HCT116 (cell line): ENCODE measurements around the gene MEIOSIN. TPM values are rescaled to one million over a fixed set of nuclear protein-coding genes. Genes with fewer than 3 reads are reported as not detected.

Source experiments
- ATAC-seq: fragments of 200-7000 bp; cut with Tn5 transposase; 2 replicates; pipeline ENCODE4 v1.9.1; 2020; ENCODE audit warnings: mild to moderate bottlenecking, moderate library complexity
- BruUV-seq: library from RNA; stranded (reverse); fragments of 400-500 nt; replicated peaks from 2 replicates; lab custom pipeline; 2021; lab: Mats Ljungman, UMichigan
- CTCF ChIA-PET: fragments of 300-600 bp; sonication (Branson Sonifier 250); formaldehyde crosslinking; loops from one replicate; lab custom pipeline; 2021; ENCODE audit warnings: antibody characterized with exemption; lab: Charles Lee
- POLR2A ChIA-PET: fragments of 300-600, 350-600 bp; sonication (Branson Sonifier 250); formaldehyde crosslinking; loops from one replicate; lab custom pipeline; 2021; ENCODE audit warnings: antibody characterized with exemption; lab: Charles Lee
- RAD21 ChIA-PET, 2 experiments: fragments of 300-600 bp; sonication (Branson Sonifier 250); formaldehyde crosslinking; loops; one replicate each; lab custom pipeline; 2023; ENCODE audit warnings: low total read pairs in 2 of 2; ENCODE audit not compliant: uncharacterized antibody in 2 of 2, unreplicated experiment in 2 of 2, low non-redundant PET in 1 of 2; lab: Charles Lee
- DNase-seq: peaks from one replicate; pipeline ENCODE4 v3.0.0-alpha.2; 2010; ENCODE audit warnings: low read depth, low spot score
- H2AFZ ChIP-seq: fragments of 200-600 bp; shearing (Covaris generic), sonication (generic); 2 replicates; pipeline ENCODE4 v1.6.1; 2017; ENCODE audit warnings: low read depth, mixed run types, mixed read lengths, antibody characterized with exemption, low read length; ENCODE audit not compliant: poor library complexity, severe bottlenecking
- H3K27ac ChIP-seq: 2 replicates; pipeline ENCODE4 v1.5.1; 2012; ENCODE audit warnings: low read depth, low read length
- H3K27me3 ChIP-seq: fragments of 200-600 bp; sonication (generic); 2 replicates; pipeline ENCODE4 v1.6.1; 2016; ENCODE audit warnings: mixed run types, low read length, mixed read lengths; ENCODE audit not compliant: insufficient read depth
- H3K36me3 ChIP-seq, 2 experiments: fragments of 200-500 bp in 1 of 2; fragments of 200-600 bp in 1 of 2; sonication (Bioruptor generic) in 1 of 2; sonication (generic) in 1 of 2; 2 replicates each; pipeline versions ENCODE4 v1.5.1 to v1.6.1; 2014 to 2016; ENCODE audit warnings: low read length in 2 of 2, inconsistent platforms in 1 of 2, mixed read lengths in 1 of 2, mixed run types in 1 of 2; ENCODE audit not compliant: insufficient read depth in 2 of 2, control insufficient read depth in 1 of 2
- H3K4me1 ChIP-seq, 2 experiments: fragments of 200-600 bp in 1 of 2; sonication (generic) in 1 of 2; 2 replicates each; pipeline versions ENCODE4 v1.5.1 to v1.6.1; 2012 to 2017; ENCODE audit warnings: low read length in 2 of 2, inconsistent platforms in 1 of 2, mild to moderate bottlenecking in 1 of 2, mixed read lengths in 1 of 2, mixed run types in 1 of 2, moderate library complexity in 1 of 2; ENCODE audit not compliant: insufficient read depth in 2 of 2, control insufficient read depth in 1 of 2
- H3K4me2 ChIP-seq: fragments of 200-600 bp; sonication (generic); 2 replicates; pipeline ENCODE4 v1.6.1; 2017; ENCODE audit warnings: mixed run types, low read length, mixed read lengths
- H3K4me3 ChIP-seq, 2 experiments: fragments of 200-600 bp in 1 of 2; sonication (generic) in 1 of 2; replicated peaks in 1 of 2; 2 replicates each; pipeline ENCODE4 v1.5.1; 2011 to 2016; ENCODE audit warnings: low read length in 2 of 2, control low read depth in 1 of 2, low read depth in 1 of 2, mild to moderate bottlenecking in 1 of 2, mixed read lengths in 1 of 2, mixed run types in 1 of 2
- H3K79me2 ChIP-seq: fragments of 200-600 bp; sonication (generic); 2 replicates; pipeline ENCODE4 v1.6.1; 2017; ENCODE audit warnings: mild to moderate bottlenecking, mixed run types, low read length, moderate library complexity, mixed read lengths; ENCODE audit not compliant: insufficient read depth
- H3K9ac ChIP-seq: fragments of 200-600 bp; sonication (generic); 2 replicates; pipeline ENCODE4 v1.6.1; 2016; ENCODE audit warnings: low read length, mixed read lengths
- H3K9me2 ChIP-seq: fragments of 200-600 bp; sonication (generic), shearing (Covaris generic); 2 replicates; pipeline ENCODE4 v1.6.1; 2017; ENCODE audit warnings: mixed run types, mild to moderate bottlenecking, moderate library complexity; ENCODE audit not compliant: insufficient read depth
- H3K9me3 ChIP-seq, 2 experiments: fragments of 200-500 bp in 1 of 2; fragments of 200-600 bp in 1 of 2; sonication (Bioruptor generic) in 1 of 2; sonication (generic) in 1 of 2; 2 replicates each; pipeline ENCODE4 v1.6.1; 2014 to 2017; ENCODE audit warnings: low read length in 2 of 2, mixed read lengths in 2 of 2, inconsistent platforms in 1 of 2, low read depth in 1 of 2, mild to moderate bottlenecking in 1 of 2, mixed run types in 1 of 2, moderate library complexity in 1 of 2; ENCODE audit not compliant: control insufficient read depth in 1 of 2, insufficient read depth in 1 of 2
- H4K20me1 ChIP-seq: fragments of 200-600 bp; sonication (generic), shearing (Covaris generic); 2 replicates; pipeline ENCODE4 v1.6.1; 2017; ENCODE audit warnings: mixed run types, mild to moderate bottlenecking, moderate library complexity; ENCODE audit not compliant: insufficient read depth
- CBX3 ChIP-seq: IDR thresholded peaks from 2 replicates; pipeline ENCODE4 v1.6.1; 2012; ENCODE audit warnings: low read depth
- CEBPB ChIP-seq: IDR thresholded peaks from 2 replicates; pipeline ENCODE4 v1.6.1; 2012; ENCODE audit warnings: low read depth
- EGR1 ChIP-seq: IDR thresholded peaks from 2 replicates; pipeline ENCODE4 v1.6.1; 2012; ENCODE audit warnings: low read depth
- ELF1 ChIP-seq: IDR thresholded peaks from 2 replicates; pipeline ENCODE4 v1.6.1; 2012; ENCODE audit warnings: low read depth, borderline replicate concordance
- EZH2 ChIP-seq: fragments of 200-600 bp; sonication (generic); IDR thresholded peaks from 2 replicates; pipeline ENCODE4 v1.6.1; 2017; ENCODE audit warnings: antibody characterized with exemption, mixed run types
- FOSL1 ChIP-seq: IDR thresholded peaks from 2 replicates; pipeline ENCODE4 v1.6.1; 2012; ENCODE audit warnings: low read depth
- JUND ChIP-seq: IDR thresholded peaks from 2 replicates; pipeline ENCODE4 v1.6.1; 2012
- RAD21 ChIP-seq: IDR thresholded peaks from 2 replicates; pipeline ENCODE4 v1.6.1; 2012; ENCODE audit warnings: low read depth, mild to moderate bottlenecking
- SIN3A ChIP-seq: IDR thresholded peaks from 2 replicates; pipeline ENCODE4 v1.6.1; 2012; ENCODE audit warnings: low read depth
- SRF ChIP-seq: IDR thresholded peaks from 2 replicates; pipeline ENCODE4 v1.6.1; 2012; ENCODE audit warnings: low read depth
- TCF7L2 ChIP-seq: IDR thresholded peaks from 2 replicates; pipeline ENCODE4 v1.7.0; 2011; ENCODE audit warnings: borderline replicate concordance, inconsistent platforms; ENCODE audit not compliant: insufficient read depth, insufficient read length; ENCODE audit errors: extremely low read depth
- YY1 ChIP-seq: IDR thresholded peaks from 2 replicates; pipeline ENCODE4 v1.6.1; 2011; ENCODE audit warnings: low read length, low read depth, moderate library complexity, mild to moderate bottlenecking; ENCODE audit not compliant: insufficient replicate concordance; ENCODE audit errors: extremely low read depth
- ZFX ChIP-seq: fragments of 450-650 bp; IDR thresholded peaks from 2 replicates; pipeline ENCODE4 v1.6.1; 2017
- ZNF274 ChIP-seq: fragments of 200-500 bp; sonication (Bioruptor generic); IDR thresholded peaks from 2 replicates; pipeline ENCODE4 v1.6.1; 2014; ENCODE audit warnings: mild to moderate bottlenecking, low read depth, low read length, inconsistent platforms
- intact Hi-C: fragments of 100-400 bp; cut with micrococcal nuclease; formaldehyde crosslinking; loops from 2 replicates; pipeline ENCODE4 v1.10.0; 2022
- total RNA-seq: library from RNA; stranded (reverse); gene quantifications from one replicate; pipeline ENCODE4 v1.2.1, GENCODE V29; 2021; ENCODE audit not compliant: unreplicated experiment
- TF ChIP-seq, protein P1 (sequence below): IDR thresholded peaks from 2 replicates; pipeline ENCODE4 v1.6.1; 2012; ENCODE audit warnings: low read depth
- TF ChIP-seq, protein P2 (sequence below): IDR thresholded peaks from 2 replicates; pipeline ENCODE4 v1.6.1; 2011; ENCODE audit warnings: mild to moderate bottlenecking, low read length, moderate library complexity; ENCODE audit not compliant: insufficient replicate concordance; ENCODE audit errors: extremely low read depth
- TF ChIP-seq, protein P3 (sequence below), 3 experiments: fragments of 200-600 bp in 1 of 3; sonication (generic) in 1 of 3; IDR thresholded peaks in 2 of 3; conservative IDR thresholded peaks in 1 of 3; 2 replicates each; pipeline ENCODE4 v1.5.1; 2012 to 2017; ENCODE audit warnings: low read depth in 2 of 3, low read length in 2 of 3, antibody characterized with exemption in 1 of 3, borderline replicate concordance in 1 of 3, control low read depth in 1 of 3, mild to moderate bottlenecking in 1 of 3, mixed read lengths in 1 of 3, mixed run types in 1 of 3, moderate library complexity in 1 of 3; ENCODE audit not compliant: insufficient read depth in 1 of 3
- TF ChIP-seq, protein P4 (sequence below): IDR thresholded peaks from 2 replicates; pipeline ENCODE4 v1.6.1; 2012

The MEIOSIN gene
- total RNA-seq, 1 experiment from 2014 or later = 2.1 TPM

DNA sequence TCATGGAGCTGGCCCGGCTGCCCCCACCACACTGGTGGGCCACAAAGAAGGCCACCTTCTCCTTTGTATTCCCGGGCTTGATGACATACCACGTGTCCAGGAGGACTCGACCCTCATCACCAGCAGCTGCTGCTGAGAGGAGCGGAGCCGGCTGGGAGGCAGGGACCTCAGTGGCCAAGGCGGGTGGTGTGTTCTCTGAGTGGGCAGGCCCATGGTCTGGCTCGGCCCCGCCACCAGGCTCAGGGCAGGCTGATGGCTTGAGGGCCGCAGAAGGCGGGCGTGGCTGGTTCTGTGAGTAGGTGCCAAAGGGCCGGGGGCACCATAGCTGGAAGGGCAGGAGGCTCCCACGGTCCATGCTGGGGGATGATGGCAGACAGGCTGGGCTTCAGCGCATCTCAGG lies 20.1 kb upstream of the MEIOSIN start (continued):
- TF ChIP-seq, protein P1, sequence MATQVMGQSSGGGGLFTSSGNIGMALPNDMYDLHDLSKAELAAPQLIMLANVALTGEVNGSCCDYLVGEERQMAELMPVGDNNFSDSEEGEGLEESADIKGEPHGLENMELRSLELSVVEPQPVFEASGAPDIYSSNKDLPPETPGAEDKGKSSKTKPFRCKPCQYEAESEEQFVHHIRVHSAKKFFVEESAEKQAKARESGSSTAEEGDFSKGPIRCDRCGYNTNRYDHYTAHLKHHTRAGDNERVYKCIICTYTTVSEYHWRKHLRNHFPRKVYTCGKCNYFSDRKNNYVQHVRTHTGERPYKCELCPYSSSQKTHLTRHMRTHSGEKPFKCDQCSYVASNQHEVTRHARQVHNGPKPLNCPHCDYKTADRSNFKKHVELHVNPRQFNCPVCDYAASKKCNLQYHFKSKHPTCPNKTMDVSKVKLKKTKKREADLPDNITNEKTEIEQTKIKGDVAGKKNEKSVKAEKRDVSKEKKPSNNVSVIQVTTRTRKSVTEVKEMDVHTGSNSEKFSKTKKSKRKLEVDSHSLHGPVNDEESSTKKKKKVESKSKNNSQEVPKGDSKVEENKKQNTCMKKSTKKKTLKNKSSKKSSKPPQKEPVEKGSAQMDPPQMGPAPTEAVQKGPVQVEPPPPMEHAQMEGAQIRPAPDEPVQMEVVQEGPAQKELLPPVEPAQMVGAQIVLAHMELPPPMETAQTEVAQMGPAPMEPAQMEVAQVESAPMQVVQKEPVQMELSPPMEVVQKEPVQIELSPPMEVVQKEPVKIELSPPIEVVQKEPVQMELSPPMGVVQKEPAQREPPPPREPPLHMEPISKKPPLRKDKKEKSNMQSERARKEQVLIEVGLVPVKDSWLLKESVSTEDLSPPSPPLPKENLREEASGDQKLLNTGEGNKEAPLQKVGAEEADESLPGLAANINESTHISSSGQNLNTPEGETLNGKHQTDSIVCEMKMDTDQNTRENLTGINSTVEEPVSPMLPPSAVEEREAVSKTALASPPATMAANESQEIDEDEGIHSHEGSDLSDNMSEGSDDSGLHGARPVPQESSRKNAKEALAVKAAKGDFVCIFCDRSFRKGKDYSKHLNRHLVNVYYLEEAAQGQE = no peak
- TF ChIP-seq YY1 = no peak
- no peak for TF ChIP-seq ZNF274
- no peak for TF ChIP-seq EZH2
- no peak for TF ChIP-seq CBX3
- TF ChIP-seq, protein P2, sequence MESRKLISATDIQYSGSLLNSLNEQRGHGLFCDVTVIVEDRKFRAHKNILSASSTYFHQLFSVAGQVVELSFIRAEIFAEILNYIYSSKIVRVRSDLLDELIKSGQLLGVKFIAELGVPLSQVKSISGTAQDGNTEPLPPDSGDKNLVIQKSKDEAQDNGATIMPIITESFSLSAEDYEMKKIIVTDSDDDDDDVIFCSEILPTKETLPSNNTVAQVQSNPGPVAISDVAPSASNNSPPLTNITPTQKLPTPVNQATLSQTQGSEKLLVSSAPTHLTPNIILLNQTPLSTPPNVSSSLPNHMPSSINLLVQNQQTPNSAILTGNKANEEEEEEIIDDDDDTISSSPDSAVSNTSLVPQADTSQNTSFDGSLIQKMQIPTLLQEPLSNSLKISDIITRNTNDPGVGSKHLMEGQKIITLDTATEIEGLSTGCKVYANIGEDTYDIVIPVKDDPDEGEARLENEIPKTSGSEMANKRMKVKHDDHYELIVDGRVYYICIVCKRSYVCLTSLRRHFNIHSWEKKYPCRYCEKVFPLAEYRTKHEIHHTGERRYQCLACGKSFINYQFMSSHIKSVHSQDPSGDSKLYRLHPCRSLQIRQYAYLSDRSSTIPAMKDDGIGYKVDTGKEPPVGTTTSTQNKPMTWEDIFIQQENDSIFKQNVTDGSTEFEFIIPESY = no peak
- no peak for TF ChIP-seq ELF1
- TF ChIP-seq, all 23 proteins: peak for 0

GRCh38 chr19:45715139-45715538 lies 18.1 kb upstream of the MEIOSIN start:
- Histone ChIP-seq H3K4me1 (peaks cover 20 to 30% of the 10 kb centered on the region in 2 experiments), H3K36me3 (peaks cover 19 to 24% of the 10 kb centered on the region in 2 experiments; a peak in 3 of 4 replicates), H3K9me3 (no peaks in the 10 kb centered on the region), H3K27me3 (no peaks in the 10 kb centered on the region), H2AFZ (no peak overlapping the region), H4K20me1 (no peaks in the 10 kb centered on the region), H3K9me2 (no peaks in the 10 kb centered on the region), H3K27ac (no peak overlapping the region), H3K4me2 (no peak overlapping the region), H3K9ac (no peak overlapping the region), H3K4me3 (no peak overlapping the region), H3K79me2 (peaks cover 74% of the 10 kb centered on the region)
- ChIA-PET POLR2A (interaction anchor here (1.8 kb wide), 1 partner anchor 38 kb away, joined by 4 read pairs; no protein-coding TSS in a partner anchor), RAD21 (no interaction called here), CTCF (no interaction called here)
- no peak for DNase-seq
- intact Hi-C loops = no loop called here
- ATAC-seq = no peak
- BruUV-seq = no TSS peak
- TF ChIP-seq CBX3 = no peak
- TF ChIP-seq, protein P3, sequence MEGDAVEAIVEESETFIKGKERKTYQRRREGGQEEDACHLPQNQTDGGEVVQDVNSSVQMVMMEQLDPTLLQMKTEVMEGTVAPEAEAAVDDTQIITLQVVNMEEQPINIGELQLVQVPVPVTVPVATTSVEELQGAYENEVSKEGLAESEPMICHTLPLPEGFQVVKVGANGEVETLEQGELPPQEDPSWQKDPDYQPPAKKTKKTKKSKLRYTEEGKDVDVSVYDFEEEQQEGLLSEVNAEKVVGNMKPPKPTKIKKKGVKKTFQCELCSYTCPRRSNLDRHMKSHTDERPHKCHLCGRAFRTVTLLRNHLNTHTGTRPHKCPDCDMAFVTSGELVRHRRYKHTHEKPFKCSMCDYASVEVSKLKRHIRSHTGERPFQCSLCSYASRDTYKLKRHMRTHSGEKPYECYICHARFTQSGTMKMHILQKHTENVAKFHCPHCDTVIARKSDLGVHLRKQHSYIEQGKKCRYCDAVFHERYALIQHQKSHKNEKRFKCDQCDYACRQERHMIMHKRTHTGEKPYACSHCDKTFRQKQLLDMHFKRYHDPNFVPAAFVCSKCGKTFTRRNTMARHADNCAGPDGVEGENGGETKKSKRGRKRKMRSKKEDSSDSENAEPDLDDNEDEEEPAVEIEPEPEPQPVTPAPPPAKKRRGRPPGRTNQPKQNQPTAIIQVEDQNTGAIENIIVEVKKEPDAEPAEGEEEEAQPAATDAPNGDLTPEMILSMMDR (IDR thresholded peaks at IDR 0.05 in 2 of 3, conservative IDR thresholded peaks at IDR 0.05 in 1 of 3; ENCODE audit: borderline replicate concordance in 1 of 3, insufficient read depth in 1 of 3, low read depth in 2 of 3, low read length in 2 of 3) = no peak
- TF ChIP-seq ZFX = no peak
- no peak for TF ChIP-seq CEBPB
- TF ChIP-seq TCF7L2 = no peak
- no peak for TF ChIP-seq YY1
- TF ChIP-seq, protein P4, sequence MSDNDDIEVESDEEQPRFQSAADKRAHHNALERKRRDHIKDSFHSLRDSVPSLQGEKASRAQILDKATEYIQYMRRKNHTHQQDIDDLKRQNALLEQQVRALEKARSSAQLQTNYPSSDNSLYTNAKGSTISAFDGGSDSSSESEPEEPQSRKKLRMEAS = no peak
- no peak for TF ChIP-seq EGR1
- no peak for TF ChIP-seq ZNF274
- no peak for TF ChIP-seq SRF
- no peak for TF ChIP-seq JUND
- no peak for TF ChIP-seq SIN3A
- no peak for TF ChIP-seq FOSL1
- TF ChIP-seq RAD21 = no peak
